ENCODE data around the gene MYO15A. TPM values are rescaled to one million over a fixed set of nuclear protein-coding genes. Genes with fewer than 3 reads are reported as not detected.

The MYO15A gene
- total RNA-seq, 1 donor from 2014 or later = 3.3 TPM

DNA sequence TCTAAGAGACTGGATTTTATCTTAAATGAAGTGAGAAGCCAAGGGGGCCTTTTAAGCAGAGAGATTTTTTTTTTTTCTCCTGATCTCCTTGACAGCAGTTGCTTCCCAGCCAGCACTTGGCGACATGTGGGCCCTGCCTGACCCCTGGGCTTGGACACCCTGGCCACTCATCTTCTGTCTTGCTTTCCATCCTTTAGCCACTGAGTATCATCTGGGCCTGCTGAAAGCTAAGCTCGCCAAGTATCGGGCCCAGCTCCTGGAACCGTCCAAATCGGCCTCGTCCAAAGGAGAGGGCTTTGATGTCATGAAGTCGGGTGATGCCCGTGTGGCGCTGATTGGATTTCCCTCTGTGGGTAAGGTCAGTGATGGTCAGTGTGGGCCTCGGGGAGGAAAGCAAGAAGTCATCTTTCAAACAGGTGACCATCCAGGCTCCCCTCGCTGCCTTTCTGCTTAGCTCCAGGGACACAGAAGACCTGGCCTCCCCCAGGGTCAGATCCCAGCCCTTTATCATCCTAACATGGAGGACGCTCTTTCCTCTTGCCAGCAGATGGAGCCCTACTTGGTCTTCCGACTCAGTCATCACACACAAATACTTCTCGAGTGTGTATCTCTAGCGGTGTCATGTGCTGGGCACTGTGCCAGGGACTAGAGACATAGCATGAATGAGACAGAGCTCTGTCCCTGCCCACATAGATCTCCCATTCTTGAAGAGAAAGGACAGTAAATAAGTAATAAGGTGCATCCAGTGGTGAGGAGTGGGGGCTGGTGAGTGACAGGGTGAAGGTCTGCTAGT, 14.7 kb upstream of the MYO15A start:
- intact Hi-C loops (cut with DNase I) = no loop called here
- Histone ChIP-seq H3K27ac (no peak overlapping the region), H3K27me3 (ENCODE audit: low read depth) (no peaks in the 10 kb centered on the region), H3K4me1 (peaks cover 4% of the 10 kb centered on the region), H3K9me3 (no peaks in the 10 kb centered on the region), H3K36me3 (peaks cover 73% of the 10 kb centered on the region), H3K4me3 (no peak overlapping the region)
- ATAC-seq (no peak), DNase-seq (no peak)
- TF ChIP-seq, protein P1, sequence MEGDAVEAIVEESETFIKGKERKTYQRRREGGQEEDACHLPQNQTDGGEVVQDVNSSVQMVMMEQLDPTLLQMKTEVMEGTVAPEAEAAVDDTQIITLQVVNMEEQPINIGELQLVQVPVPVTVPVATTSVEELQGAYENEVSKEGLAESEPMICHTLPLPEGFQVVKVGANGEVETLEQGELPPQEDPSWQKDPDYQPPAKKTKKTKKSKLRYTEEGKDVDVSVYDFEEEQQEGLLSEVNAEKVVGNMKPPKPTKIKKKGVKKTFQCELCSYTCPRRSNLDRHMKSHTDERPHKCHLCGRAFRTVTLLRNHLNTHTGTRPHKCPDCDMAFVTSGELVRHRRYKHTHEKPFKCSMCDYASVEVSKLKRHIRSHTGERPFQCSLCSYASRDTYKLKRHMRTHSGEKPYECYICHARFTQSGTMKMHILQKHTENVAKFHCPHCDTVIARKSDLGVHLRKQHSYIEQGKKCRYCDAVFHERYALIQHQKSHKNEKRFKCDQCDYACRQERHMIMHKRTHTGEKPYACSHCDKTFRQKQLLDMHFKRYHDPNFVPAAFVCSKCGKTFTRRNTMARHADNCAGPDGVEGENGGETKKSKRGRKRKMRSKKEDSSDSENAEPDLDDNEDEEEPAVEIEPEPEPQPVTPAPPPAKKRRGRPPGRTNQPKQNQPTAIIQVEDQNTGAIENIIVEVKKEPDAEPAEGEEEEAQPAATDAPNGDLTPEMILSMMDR (IDR thresholded peaks at IDR 0.05) = peak; percentile 18

DNA sequence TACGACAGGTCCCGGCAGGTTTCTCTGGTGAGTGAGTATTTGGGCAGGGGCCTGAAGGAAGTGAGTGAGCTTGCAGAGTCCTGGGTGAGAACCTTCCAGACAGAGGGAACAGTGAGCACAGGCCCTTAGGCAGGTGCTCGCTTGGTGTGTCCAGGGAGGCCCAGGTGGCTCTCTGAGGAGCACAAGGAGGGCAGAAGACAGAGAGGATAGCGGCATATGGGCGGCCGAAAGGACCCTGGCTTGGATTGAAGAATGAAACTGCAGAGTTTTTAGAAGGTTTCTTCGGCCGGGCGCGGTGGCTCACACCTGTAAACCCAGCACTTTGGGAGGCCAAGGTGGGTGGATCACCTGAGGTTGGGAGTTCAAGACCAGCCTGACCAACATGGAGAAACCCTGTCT, 14.1 kb upstream of the MYO15A start:
- intact Hi-C loops (cut with DNase I) = no loop called here
- TF ChIP-seq, protein P1 (IDR thresholded peaks at IDR 0.05) = no peak
- Histone ChIP-seq H3K4me1 (no peaks in the 10 kb centered on the region), H3K27ac (no peak overlapping the region), H3K9me3 (no peaks in the 10 kb centered on the region), H3K27me3 (ENCODE audit: low read depth) (no peaks in the 10 kb centered on the region), H3K36me3 (peaks cover 79% of the 10 kb centered on the region), H3K4me3 (no peak overlapping the region)
- DNase-seq (no peak), ATAC-seq (no peak)

DNA sequence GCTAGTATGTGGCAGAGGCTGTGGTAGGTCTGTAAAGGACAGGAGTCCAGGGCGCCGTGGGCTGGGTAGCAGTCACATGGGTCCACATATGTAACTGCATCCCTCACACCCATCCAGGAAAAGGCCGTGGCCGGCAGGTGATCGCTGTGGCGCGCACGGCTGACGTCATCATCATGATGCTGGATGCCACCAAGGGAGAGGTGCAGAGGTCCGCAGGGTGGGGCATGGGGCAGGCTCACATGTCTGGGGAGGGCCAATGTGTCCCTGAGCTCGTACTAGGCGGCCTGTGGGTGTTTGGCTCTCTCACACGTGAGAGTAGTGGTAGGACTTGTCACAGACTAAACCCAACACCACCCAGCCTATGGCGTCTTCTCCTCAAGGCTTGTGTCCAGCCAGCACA, 9.0 kb upstream of the MYO15A start:
- DNase-seq (no peak), ATAC-seq (no peak)
- Histone ChIP-seq H3K36me3 (peaks cover 84% of the 10 kb centered on the region), H3K27ac (no peak overlapping the region), H3K4me3 (no peak overlapping the region), H3K9me3 (no peaks in the 10 kb centered on the region), H3K4me1 (no peaks in the 10 kb centered on the region), H3K27me3 (ENCODE audit: low read depth) (no peaks in the 10 kb centered on the region)
- TF ChIP-seq, protein P1 (IDR thresholded peaks at IDR 0.05) = no peak
- intact Hi-C loops (cut with DNase I) = no loop called here

DNA sequence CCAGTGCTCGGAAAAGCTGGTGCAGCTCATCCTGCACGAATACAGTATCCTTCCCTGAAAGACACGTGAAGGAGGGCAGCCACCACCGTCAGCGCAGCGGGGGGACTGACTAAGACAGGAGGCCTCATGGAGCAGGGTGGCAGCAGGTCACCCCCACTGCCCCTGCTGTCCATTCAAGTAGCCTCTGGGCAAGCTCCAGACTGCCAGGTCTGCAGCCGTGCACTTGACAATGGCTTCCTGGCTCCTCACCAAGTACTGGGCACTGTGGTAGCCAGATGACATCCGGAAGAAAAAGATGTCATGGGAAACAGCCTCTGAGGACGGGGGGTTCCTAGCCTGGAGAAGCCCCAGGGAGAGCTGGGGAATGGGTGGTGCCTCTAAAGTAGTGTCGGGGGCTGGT, 7.9 kb upstream of the MYO15A start:
- DNase-seq (no peak), ATAC-seq (no peak)
- H3K4me3 ChIP-seq = no peak overlapping the region
- no peaks in the 10 kb centered on the region for H3K27me3 ChIP-seq (ENCODE audit: low read depth)
- TF ChIP-seq, protein P1 (IDR thresholded peaks at IDR 0.05) = no peak
- no peak overlapping the region for H3K27ac ChIP-seq
- H3K36me3 ChIP-seq = peaks cover 84% of the 10 kb centered on the region
- H3K4me1 ChIP-seq = no peaks in the 10 kb centered on the region
- H3K9me3 ChIP-seq = no peaks in the 10 kb centered on the region
- intact Hi-C loops (cut with DNase I) = no loop called here

DNA sequence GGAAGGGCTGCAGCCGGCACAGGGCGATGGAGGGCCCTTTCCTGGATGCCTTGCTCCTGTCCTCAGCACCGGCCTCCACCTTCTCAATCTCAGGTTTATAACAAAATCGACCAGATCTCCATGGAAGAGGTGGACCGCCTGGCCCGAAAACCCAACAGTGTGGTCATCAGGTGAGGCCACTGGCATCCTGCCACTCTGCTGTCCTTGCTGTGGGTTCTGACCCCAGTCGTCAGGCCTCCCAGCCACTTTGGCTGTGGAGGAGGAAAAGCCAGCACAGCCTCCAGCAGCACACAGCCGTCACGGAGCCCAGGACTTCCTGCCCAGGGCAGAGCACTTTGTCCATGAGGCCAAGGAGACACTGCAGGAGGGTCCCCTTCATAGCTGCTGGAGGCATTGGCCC, 6.7 kb upstream of the MYO15A start:
- ATAC-seq (no peak), DNase-seq (no peak)
- no peak overlapping the region for H3K4me3 ChIP-seq
- H3K9me3 ChIP-seq = no peaks in the 10 kb centered on the region
- no peak overlapping the region for H3K27ac ChIP-seq
- no peaks in the 10 kb centered on the region for H3K4me1 ChIP-seq
- peaks cover 84% of the 10 kb centered on the region for H3K36me3 ChIP-seq
- TF ChIP-seq, protein P1 (IDR thresholded peaks at IDR 0.05) = no peak
- intact Hi-C loops (cut with DNase I) = no loop called here
- no peaks in the 10 kb centered on the region for H3K27me3 ChIP-seq (ENCODE audit: low read depth)

Measured in lower lobe of right lung (tissue), 2 donors.